ENCODE data around the gene CETP.
"Not testable (repeated sequence)": the region's sequence is repeated elsewhere in the genome, so short reads cannot be mapped to it uniquely, and the experiment has no call there.

Gene CETP

DNA sequence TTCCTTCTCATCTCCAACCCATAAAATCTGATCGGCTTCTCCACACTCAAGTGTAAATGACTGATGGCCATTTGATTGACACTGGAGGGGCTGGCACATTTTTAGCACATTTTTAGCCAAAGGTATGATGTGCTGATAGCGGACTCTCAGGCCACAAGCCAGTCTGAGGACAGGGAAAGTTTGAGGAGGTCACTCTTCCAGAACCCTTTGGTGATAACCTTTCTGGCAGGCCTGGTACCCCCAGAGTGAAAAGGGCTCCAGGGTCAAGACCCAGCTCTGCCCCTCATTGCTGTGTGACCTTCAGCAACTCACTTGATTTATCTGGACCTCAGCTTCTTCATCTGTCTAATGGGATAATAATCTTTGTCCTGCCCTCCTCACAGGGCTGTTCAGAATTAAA, 25.9 kb downstream of the CETP start:
- H3K4me3 ChIP-seq (ENCODE audit: low read depth in 1 of 2, low read length in 2 of 2): peak overlapping the region in 1 of 2 donors; percentile 92
- H3K4me1 ChIP-seq (ENCODE audit: control insufficient read depth in 1 of 2, insufficient read depth in 2 of 2, low read length in 2 of 2): peaks cover 58 to 70% of the 10 kb centered on the region in 2 donors
- H3K27me3 ChIP-seq (ENCODE audit: control insufficient read depth in 1 of 2, insufficient read depth in 2 of 2, low read length in 2 of 2): no peaks in the 10 kb centered on the region
- H3K27ac ChIP-seq (ENCODE audit: low read depth, low read length): no peak overlapping the region
- H3K9me3 ChIP-seq (ENCODE audit: control insufficient read depth in 1 of 2, low read length in 2 of 2): no peaks in the 10 kb centered on the region
- H3K36me3 ChIP-seq (ENCODE audit: control insufficient read depth in 1 of 2, insufficient read depth in 2 of 2, low read length in 2 of 2): no peaks in the 10 kb centered on the region
- H3K9ac ChIP-seq (ENCODE audit: low read depth in 1 of 2, low read length in 2 of 2): no peak overlapping the region

DNA sequence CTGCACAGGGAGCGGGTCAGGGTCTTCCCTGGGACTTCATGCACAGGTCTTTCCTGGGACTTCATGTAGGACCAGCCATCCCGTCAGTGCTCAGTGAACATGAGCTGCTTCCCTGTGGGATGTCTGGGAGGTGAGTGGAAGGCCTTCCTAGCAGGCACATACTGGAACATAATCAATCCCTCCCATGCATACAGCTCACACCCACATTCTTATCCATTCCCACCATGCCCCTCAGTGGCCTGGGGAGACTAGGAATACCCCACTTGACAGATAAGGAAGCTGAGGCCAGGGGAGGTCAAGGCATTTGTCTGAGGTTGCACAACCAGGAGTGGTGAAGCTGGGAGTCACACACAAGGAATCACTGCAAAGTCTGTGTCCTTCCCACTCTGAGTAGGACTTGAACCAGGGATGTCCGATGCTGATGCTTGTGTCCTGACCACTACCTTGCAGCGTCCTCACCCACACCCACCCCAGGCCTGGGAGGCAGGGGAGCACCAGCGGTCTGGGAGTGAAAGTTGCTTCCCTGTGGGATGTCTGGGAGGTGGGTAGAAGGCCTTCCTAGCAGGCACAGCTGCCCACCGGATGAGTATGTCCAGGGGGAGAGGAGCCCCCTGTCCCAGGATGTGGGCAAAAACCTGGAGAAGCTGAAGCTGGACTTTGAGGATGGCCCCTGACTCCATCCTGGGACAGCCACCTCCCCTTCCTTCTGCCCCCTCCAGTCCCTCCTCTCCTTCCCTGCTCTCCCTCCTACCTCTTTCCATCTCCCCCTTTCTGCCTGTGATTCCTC, 26.6 kb downstream of the CETP start:
- peak overlapping the region; percentile 88 to 96 for H3K9ac ChIP-seq (ENCODE audit: low read depth in 1 of 2, low read length in 2 of 2)
- no peaks in the 10 kb centered on the region for H3K9me3 ChIP-seq (ENCODE audit: control insufficient read depth in 1 of 2, low read length in 2 of 2)
- H3K27ac ChIP-seq (ENCODE audit: low read depth, low read length): peak overlapping the region; percentile 79
- peaks cover 52 to 66% of the 10 kb centered on the region in 2 donors for H3K4me1 ChIP-seq (ENCODE audit: control insufficient read depth in 1 of 2, insufficient read depth in 2 of 2, low read length in 2 of 2)
- peak overlapping the region; percentile 92 to 95 for H3K4me3 ChIP-seq (ENCODE audit: low read depth in 1 of 2, low read length in 2 of 2)
- H3K27me3 ChIP-seq (ENCODE audit: control insufficient read depth in 1 of 2, insufficient read depth in 2 of 2, low read length in 2 of 2): no peaks in the 10 kb centered on the region
- no peaks in the 10 kb centered on the region for H3K36me3 ChIP-seq (ENCODE audit: control insufficient read depth in 1 of 2, insufficient read depth in 2 of 2, low read length in 2 of 2)

DNA sequence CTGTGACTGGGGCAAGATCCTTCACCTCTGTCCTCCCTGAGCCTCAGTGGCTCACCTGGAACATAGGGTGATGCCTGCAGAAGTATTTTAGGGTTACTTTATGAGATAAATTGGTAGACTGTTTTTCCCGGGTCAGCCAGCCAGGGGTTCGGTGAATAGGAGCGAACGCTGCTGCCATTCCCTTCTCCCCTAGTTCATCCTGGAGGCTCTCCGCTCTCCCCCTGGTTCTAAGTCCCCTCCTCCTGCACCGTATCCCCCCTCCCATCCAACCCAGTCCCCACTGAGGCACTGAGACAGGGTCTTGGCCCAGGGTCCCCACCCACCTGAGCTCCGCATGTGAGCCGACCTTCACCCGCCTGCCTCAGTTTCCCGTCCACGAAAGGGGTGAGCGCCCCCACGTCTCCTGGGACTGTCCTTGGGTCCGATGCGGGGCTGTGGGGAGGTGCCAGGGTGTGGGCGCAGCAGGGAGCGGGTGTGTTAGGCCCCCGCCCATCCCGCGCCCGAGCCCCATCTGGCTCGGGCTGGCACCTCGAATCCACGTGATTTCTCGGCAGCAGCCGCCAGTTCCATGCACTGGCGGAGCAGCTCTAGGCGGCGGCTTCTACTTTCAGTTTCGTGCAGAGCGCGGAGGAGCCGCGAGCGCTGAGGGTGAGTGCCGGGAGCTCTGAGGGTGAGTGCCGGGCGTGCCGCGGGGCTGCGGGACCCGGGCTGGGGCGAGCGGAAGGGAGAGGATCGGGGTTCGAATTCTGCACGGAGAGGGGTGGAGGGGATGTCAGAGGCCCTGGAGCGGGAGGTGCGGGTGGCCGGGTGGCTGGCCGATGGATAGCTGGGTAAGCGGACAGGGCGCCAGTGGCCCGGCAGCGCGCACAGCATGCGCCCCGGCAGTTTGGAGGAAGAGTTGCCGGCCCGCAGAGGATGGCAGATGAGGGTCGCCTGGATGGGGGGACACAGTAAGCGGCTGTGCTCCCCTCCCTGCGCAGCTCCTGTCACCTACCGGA, 27.5 kb downstream of the CETP start, which contains the start of gene NLRC5:
NLRC5 (plus strand) TSS at position 610 of the 998 bp plus-strand sequence. CDS start 31,156 bp downstream, outside the sequence.
- Histone ChIP-seq H3K36me3 (ENCODE audit: control insufficient read depth in 1 of 2, insufficient read depth in 2 of 2, low read length in 2 of 2) (no peaks in the 10 kb centered on the region), H3K4me1 (ENCODE audit: control insufficient read depth in 1 of 2, insufficient read depth in 2 of 2, low read length in 2 of 2) (peaks cover 46 to 61% of the 10 kb centered on the region in 2 donors), H3K9ac (ENCODE audit: low read depth in 1 of 2, low read length in 2 of 2) (peak within 1 kb of the TSS; percentile 88 to 96), H3K27ac (ENCODE audit: low read depth, low read length) (peak within 1 kb of the TSS; percentile 79), H3K4me3 (ENCODE audit: low read depth in 1 of 2, low read length in 2 of 2) (peak within 1 kb of the TSS; percentile 92 to 95), H3K27me3 (ENCODE audit: control insufficient read depth in 1 of 2, insufficient read depth in 2 of 2, low read length in 2 of 2) (no peaks in the 10 kb centered on the region), H3K9me3 (ENCODE audit: control insufficient read depth in 1 of 2, low read length in 2 of 2) (no peaks in the 10 kb centered on the region)

DNA sequence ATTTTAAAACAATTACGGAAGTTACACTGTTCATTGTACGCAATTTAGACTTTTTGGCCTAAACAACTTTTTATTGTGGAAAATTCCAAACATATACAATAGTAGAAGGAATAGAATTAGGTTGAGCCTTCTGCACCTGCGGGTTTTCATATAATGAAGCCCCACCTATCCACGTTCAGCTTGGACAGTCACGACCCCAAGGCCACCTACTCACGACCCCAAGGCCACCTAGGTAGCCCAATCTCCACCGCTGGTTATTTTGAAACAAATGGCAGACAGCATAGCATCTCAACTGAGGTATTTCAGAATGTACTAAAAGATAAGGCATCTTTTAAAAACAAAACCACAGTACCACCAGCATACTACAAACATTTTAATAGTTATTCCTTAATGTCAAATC, 28.2 kb downstream of the CETP start:
- H3K9me3 ChIP-seq (ENCODE audit: control insufficient read depth in 1 of 2, low read length in 2 of 2): no peaks in the 10 kb centered on the region
- H3K9ac ChIP-seq (ENCODE audit: low read depth in 1 of 2, low read length in 2 of 2): peak overlapping the region; percentile 88 to 96
- no peaks in the 10 kb centered on the region for H3K27me3 ChIP-seq (ENCODE audit: control insufficient read depth in 1 of 2, insufficient read depth in 2 of 2, low read length in 2 of 2)
- peaks cover 43 to 54% of the 10 kb centered on the region in 2 donors for H3K4me1 ChIP-seq (ENCODE audit: control insufficient read depth in 1 of 2, insufficient read depth in 2 of 2, low read length in 2 of 2)
- no peaks in the 10 kb centered on the region for H3K36me3 ChIP-seq (ENCODE audit: control insufficient read depth in 1 of 2, insufficient read depth in 2 of 2, low read length in 2 of 2)
- no peak overlapping the region for H3K27ac ChIP-seq (ENCODE audit: low read depth, low read length)
- H3K4me3 ChIP-seq (ENCODE audit: low read depth in 1 of 2, low read length in 2 of 2): peak overlapping the region; percentile 92 to 95

DNA sequence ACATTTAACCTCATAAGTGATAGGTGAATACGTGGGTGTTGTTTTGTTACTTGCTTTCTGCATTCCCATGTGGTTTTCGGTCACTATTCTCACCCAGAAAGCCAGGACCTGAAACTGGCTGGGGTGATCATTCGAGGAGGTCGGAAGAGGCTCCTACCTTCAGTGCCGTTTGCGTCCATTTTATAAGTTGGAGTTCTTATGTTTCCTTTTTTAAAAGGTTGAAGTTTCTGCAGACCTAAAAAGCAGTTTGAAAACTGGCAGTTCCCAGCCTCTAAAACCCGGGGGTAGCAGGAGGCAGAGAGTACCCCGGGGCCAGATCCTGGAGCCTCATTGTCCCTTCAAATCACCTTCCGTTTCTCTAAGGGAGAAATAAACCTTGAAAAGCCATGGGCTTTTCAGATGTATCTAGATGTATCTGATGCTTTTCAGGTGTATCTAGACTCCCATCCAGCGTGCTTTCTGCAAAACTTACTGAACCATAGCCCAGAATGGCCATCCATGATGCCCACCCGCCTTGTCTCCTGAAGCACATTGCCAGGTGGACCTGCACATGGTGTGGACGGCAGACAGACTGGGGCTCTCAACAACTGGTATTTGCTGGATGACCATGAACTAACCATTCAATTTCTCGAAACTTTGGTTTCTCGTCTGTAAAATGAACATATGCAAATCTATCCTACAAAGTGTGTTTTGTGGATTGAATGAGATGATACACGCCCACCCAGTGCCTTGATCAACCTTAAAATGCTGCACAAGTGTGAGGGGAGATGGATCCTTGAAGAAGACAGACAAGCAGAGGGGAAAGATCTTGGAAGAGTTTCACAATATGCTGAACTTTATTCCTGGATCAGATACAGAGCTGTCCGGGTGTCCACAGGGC, 28.9 kb downstream of the CETP start:
- Histone ChIP-seq H3K27ac (ENCODE audit: low read depth, low read length) (no peak overlapping the region), H3K4me3 (ENCODE audit: low read depth in 1 of 2, low read length in 2 of 2) (peak overlapping the region; percentile 92 to 95)

DNA sequence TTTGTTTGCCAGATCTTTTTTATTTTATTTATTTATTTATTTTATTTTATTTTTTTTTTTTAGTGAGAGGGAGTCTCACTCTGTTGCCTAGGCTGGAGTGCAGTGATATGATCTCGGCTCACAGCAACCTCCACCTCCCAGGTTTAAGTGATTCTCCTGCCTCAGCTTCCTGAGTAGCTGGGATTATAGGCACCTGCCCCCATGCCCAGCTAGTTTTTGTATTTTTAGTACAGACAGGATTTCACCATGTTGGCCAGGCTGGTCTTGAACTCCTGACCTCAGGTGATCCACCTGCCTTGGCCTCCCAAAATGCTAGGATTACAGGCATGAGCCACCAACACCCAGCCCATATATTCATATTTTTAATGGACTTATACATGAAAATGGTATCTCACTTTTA, 30.7 kb downstream of the CETP start:
- H3K4me1 ChIP-seq (ENCODE audit: control insufficient read depth in 1 of 2, insufficient read depth in 2 of 2, low read length in 2 of 2): peaks cover 34 to 42% of the 10 kb centered on the region in 2 donors
- not testable (repeated sequence) for H3K9ac ChIP-seq (ENCODE audit: low read depth in 1 of 2, low read length in 2 of 2); H3K27ac ChIP-seq (ENCODE audit: low read depth, low read length); H3K4me3 ChIP-seq (ENCODE audit: low read depth in 1 of 2, low read length in 2 of 2); H3K9me3 ChIP-seq (ENCODE audit: control insufficient read depth in 1 of 2, low read length in 2 of 2); H3K36me3 ChIP-seq (ENCODE audit: control insufficient read depth in 1 of 2, insufficient read depth in 2 of 2, low read length in 2 of 2); H3K27me3 ChIP-seq (ENCODE audit: control insufficient read depth in 1 of 2, insufficient read depth in 2 of 2, low read length in 2 of 2)

More for the DNA sequence above, 28.9 kb downstream of the CETP start:
- peak overlapping the region; percentile 88 to 96 for H3K9ac ChIP-seq (ENCODE audit: low read depth in 1 of 2, low read length in 2 of 2)
- H3K36me3 ChIP-seq (ENCODE audit: control insufficient read depth in 1 of 2, insufficient read depth in 2 of 2, low read length in 2 of 2): no peaks in the 10 kb centered on the region
- peaks cover 36 to 47% of the 10 kb centered on the region in 2 donors for H3K4me1 ChIP-seq (ENCODE audit: control insufficient read depth in 1 of 2, insufficient read depth in 2 of 2, low read length in 2 of 2)
- no peaks in the 10 kb centered on the region for H3K27me3 ChIP-seq (ENCODE audit: control insufficient read depth in 1 of 2, insufficient read depth in 2 of 2, low read length in 2 of 2)
- H3K9me3 ChIP-seq (ENCODE audit: control insufficient read depth in 1 of 2, low read length in 2 of 2): no peaks in the 10 kb centered on the region

DNA sequence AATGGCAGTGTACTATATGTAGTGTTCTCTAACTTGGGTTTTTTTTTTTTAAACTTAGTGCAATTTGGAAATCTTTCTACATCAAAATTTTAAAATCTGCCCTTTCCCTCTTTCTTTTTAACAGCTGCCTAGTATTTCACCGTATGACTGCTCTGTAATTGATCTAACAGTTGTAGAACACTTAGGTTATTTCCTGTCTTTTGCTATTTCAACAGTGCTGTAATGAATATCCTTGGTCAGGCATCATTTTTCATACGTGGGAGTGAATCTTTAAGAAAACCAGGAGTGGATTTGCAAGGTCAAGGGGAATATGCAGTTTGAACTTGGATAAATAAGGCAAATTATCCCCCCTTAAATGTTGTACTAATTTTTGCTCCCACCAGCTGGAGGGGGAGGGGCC, 31.5 kb downstream of the CETP start:
- Histone ChIP-seq H3K27ac (ENCODE audit: low read depth, low read length) (no peak overlapping the region), H3K36me3 (ENCODE audit: control insufficient read depth in 1 of 2, insufficient read depth in 2 of 2, low read length in 2 of 2) (no peaks in the 10 kb centered on the region), H3K4me1 (ENCODE audit: control insufficient read depth in 1 of 2, insufficient read depth in 2 of 2, low read length in 2 of 2) (peaks cover 28 to 34% of the 10 kb centered on the region in 2 donors), H3K27me3 (ENCODE audit: control insufficient read depth in 1 of 2, insufficient read depth in 2 of 2, low read length in 2 of 2) (no peaks in the 10 kb centered on the region), H3K9ac (ENCODE audit: low read depth in 1 of 2, low read length in 2 of 2) (no peak overlapping the region), H3K4me3 (ENCODE audit: low read depth in 1 of 2, low read length in 2 of 2) (no peak overlapping the region), H3K9me3 (ENCODE audit: control insufficient read depth in 1 of 2, low read length in 2 of 2) (no peaks in the 10 kb centered on the region)

DNA sequence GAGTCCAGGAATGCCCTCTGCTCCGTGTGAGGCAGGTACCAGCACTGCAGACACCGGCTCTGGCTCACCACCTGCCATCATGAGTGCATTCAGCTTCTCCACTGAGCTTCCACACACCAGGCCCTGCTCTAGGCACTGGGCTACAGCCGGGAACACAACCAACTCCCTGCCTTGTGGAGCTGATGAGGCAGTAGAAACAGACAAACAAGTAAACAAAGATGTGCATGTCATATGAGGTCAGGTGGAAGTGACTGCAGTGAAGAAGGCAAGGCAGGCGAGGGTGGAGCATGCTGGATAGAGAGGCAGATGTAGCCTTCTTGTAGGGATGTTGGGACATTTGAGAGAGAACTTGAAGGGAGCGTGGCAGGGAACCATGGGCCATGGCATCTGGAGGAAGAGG, 32.6 kb downstream of the CETP start:
- H3K9me3 ChIP-seq (ENCODE audit: control insufficient read depth in 1 of 2, low read length in 2 of 2): no peaks in the 10 kb centered on the region
- no peak overlapping the region for H3K9ac ChIP-seq (ENCODE audit: low read depth in 1 of 2, low read length in 2 of 2)
- no peak overlapping the region for H3K4me3 ChIP-seq (ENCODE audit: low read depth in 1 of 2, low read length in 2 of 2)
- peaks cover 28 to 33% of the 10 kb centered on the region in 2 donors for H3K4me1 ChIP-seq (ENCODE audit: control insufficient read depth in 1 of 2, insufficient read depth in 2 of 2, low read length in 2 of 2)
- H3K27me3 ChIP-seq (ENCODE audit: control insufficient read depth in 1 of 2, insufficient read depth in 2 of 2, low read length in 2 of 2): no peaks in the 10 kb centered on the region
- H3K27ac ChIP-seq (ENCODE audit: low read depth, low read length): no peak overlapping the region
- H3K36me3 ChIP-seq (ENCODE audit: control insufficient read depth in 1 of 2, insufficient read depth in 2 of 2, low read length in 2 of 2): no peaks in the 10 kb centered on the region

DNA sequence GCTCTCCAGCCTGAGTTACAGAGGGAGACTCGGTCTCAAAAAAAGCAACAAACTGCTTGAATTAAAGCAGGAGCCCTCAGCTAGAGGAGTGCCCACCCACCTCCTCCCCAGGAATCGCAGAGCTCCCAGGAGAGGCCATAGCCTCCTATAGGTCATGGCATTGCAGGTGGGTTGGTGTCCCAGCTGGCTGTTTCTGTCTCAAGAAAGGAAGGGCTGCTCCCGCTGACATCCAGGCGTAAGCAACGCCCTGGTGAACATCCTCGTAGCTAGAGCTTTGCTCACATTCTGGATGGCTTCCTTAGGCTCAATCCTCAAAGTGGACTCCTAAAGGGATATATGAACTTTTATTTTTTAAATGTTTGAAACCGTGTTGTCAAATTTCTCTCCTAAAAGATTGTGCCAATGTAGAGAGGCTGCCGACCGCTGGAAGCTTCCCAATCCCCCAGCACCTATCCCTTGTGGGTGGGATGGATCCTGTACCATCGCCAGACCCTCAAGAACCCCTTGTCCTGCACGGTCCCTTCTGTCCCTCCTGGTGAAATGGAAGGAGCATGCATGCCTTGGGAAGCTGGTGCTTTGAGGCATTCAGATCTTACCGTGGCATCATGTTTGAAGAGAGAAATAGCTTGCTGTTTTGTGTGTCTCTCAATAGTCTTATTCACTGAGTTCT, 33.5 kb downstream of the CETP start:
- H3K9me3 ChIP-seq (ENCODE audit: control insufficient read depth in 1 of 2, low read length in 2 of 2): no peaks in the 10 kb centered on the region
- no peak overlapping the region for H3K27ac ChIP-seq (ENCODE audit: low read depth, low read length)
- H3K9ac ChIP-seq (ENCODE audit: low read depth in 1 of 2, low read length in 2 of 2): no peak overlapping the region
- H3K4me1 ChIP-seq (ENCODE audit: control insufficient read depth in 1 of 2, insufficient read depth in 2 of 2, low read length in 2 of 2): peaks cover 31 to 40% of the 10 kb centered on the region in 2 donors
- H3K36me3 ChIP-seq (ENCODE audit: control insufficient read depth in 1 of 2, insufficient read depth in 2 of 2, low read length in 2 of 2): no peaks in the 10 kb centered on the region
- H3K27me3 ChIP-seq (ENCODE audit: control insufficient read depth in 1 of 2, insufficient read depth in 2 of 2, low read length in 2 of 2): no peaks in the 10 kb centered on the region
- no peak overlapping the region for H3K4me3 ChIP-seq (ENCODE audit: low read depth in 1 of 2, low read length in 2 of 2)

Measured in duodenal mucosa (tissue), 2 donors.